NCI-H2171 (cell line): ENCODE measurements around the gene CX3CR1.

ENCODE experiments used
- DNase-seq: peaks from one replicate; lab custom pipeline; 2025; lab: John Stamatoyannopoulos, UW

Gene CX3CR1

DNA sequence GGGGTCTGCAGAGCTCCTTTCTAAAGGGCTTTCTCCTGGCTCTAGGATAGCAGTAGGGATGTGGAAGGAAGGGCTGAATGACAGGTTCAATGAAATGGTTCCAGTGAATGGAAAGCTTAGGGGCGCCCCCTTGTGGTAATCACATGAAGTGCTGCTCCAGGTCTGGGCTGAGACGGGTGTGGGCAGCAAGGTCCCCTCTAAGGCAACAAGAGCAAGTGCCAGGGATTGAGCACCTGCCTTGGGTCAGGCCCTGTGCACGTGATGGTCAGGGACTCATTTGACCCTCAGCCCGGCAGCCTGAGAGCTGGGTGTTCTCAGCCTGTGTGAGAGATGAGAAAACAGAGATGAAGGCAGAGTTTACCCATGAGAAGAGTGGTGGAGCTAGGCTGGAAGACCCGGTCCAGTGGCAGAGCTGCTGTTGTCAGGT is 12.1 kb upstream of the CX3CR1 start:
- no peak for DNase-seq

GRCh38 chr3:39290255-39290654 is 10.4 kb upstream of the CX3CR1 start:
- DNase-seq: no peak

GRCh38 chr3:39289107-39289506 is 9.3 kb upstream of the CX3CR1 start:
- no peak for DNase-seq

DNA sequence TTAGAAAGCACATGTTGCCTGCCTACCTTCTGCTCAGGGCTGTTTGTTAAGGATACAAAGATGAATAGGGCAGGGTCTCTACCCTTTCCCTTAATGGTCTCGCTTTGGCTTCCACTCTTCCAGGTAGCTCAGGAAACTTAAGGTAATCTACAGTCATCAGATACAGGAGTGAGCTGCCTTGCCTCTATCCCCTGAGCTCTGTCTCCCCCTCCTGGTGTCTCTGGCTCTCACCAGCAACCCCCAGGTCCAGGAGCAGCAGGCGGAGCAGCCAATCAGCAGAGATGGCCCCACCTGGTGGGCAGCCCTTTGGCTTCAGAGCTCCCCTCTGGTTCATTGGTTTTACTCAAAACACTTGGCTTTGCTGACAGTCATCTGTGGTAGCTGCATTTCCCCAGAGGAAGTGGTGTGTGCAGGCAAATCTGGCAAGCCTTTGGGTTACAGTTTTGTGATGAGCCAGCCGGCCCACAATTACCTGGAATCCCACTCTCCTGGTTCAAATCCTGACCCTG is 8.5 kb upstream of the CX3CR1 start:
- peak; percentile 51 for DNase-seq

DNA sequence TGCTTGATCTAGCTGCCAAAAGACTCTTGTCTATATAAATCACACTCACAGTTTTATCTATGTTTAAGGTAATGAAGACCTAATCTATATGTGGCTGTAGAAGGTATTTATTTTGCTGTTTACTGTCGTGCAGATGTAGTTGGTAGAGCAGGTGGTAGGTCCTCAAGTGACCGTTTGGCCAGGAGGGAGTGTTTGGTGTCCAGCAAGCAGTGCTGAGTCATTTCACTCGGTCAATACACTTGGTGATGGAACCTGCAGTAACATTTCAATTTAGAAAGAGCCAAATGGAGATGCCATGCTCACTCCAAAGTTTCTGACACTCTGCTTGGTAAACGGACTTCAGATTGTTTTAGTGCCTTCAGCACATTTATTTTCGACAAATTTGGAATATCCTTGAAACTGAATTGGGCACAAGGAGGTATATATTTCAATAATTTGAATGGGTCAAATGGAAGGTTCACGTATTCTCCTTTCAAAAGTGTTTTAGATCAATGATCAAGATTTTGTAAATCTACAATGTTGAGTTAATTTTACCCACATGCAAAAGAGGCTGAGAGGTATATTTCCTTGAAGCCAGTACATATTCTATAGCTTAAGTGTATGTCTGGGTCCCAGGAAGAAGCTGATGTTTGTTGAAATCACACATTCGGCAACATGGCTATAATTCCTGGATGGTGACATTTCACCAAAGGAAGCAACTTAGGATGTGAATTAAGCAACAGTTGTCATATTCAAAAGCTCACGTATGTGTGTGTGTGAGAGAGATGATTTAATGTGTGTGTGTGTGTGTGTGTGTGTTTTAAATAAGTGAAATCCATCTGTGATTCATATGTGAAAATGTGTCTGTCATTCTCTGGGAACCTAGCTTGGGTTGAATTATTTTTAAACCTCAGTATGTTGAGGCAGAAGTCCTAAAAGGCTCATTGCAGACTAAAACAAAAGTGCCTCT is 7.7 kb upstream of the CX3CR1 start:
- DNase-seq: no peak

DNA sequence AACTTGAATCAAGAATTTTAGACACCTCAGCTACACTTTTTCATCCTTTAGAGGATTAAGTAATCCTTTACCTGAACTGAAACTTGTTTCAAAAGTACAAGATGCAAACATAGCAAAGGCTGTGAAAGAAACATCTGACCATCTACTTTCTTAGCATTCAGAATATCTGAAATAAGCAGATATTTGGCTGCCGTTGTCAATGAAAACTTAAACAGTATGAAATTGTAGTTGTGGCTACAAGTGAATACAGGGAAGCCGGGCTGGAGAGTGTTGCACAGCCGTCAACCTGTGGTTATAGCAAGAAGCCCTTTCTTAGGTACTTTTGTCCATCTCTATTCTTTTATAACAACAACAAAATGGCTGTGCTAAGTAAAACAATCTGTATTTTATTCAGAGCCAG is 6.9 kb upstream of the CX3CR1 start:
- DNase-seq: no peak

DNA sequence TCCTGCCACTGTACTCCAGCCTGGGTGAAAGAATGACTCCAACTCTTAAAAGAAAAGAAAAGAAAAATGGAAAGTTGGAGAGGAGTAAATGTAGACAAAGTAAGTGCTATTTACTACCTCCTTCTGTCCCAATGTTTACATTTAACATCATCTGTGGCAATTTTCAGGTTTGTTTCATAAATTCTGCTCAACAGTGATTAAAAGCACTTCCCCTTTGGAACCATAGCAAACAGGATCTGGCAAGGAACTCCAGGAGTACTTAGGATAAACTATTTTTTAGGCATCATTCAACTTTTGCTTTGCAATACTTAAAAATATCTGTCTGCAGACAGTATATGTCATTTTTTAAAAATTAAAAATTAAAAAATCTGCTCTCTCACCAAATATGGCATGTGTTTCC is 5.5 kb upstream of the CX3CR1 start:
- no peak for DNase-seq

GRCh38 chr3:39284457-39284881 is 4.6 kb upstream of the CX3CR1 start:
- no peak for DNase-seq

DNA sequence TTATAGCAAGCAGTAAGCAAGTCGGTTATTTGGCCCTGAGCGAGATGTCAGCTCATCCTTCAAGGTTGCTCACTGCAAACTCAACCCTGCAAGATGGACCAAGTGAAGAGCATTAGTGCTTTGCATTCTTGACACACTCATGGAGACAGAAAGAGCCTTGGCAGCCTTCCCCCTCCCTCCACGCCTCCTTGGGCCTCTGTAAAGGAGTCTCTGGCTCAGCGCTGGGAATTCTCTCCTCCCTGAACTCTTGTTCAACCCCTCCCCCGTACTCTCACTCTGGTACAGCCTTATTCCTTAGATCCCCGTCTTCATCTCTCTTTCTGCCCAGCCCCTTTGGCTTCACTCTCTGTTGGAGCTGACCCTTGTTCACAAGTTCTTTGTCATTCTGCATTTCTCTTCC is 2.2 kb upstream of the CX3CR1 start:
- no peak for DNase-seq

- DNase-seq: no peak
Measured at GRCh38 chr3:39281533-39281932, 1.7 kb upstream of the CX3CR1 start.

GRCh38 chr3:39280571-39280970 is 735 bp upstream of the CX3CR1 start:
- no peak for DNase-seq

DNA sequence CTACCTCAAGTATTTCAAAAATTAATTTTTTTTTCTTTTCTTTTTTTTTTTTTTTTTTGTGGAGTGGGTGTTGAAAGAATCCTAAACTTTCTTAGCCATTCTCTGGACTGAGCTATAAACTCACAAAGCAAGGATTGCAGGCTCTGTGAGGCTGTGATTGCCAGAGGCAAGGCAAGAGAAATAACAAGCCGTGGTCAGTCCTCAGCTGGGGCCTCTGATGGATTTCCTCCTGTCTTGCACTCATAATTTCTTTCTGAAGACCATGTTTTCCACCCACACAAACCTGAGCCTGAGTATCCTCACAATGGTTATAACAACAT is 1.3 kb downstream of the CX3CR1 start:
- no peak for DNase-seq

DNA sequence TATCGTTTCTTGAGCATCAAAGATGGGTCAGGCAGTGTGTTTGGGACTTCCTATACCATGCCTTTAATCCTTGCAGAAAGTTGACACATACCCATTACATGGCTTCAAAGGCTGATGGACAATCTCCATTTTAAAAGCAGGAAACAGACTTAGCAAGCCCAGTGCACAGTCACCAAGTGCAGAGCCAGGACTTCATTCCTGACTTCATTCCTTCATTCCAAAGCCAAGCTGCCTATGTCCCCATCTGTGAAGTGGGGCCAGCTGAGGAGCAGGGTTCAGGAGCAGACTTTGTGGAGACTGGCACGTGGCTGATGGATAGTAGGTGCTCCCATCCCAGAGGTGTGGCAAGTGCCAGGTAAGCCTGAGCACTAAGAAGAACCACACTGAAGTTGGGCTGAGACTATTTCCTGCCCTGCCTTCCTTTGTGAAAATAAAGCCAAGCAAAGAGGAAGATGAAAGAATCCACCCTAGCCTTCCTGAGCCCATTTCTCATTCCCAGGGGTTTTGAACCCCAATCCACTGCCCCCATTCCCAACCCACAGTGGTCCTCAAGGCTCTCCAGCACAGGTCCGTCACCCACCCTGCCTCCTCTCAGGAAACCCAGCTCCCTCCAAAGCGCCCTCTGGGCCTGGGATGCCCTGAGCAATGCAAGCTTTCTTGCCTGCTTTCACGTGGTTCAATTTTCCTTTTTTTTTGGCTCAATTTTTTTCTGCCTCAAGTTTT is 1.8 kb downstream of the CX3CR1 start:
- DNase-seq: no peak

- no peak for DNase-seq
Measured at GRCh38 chr3:39276746-39277145, 3.1 kb downstream of the CX3CR1 start.

DNA sequence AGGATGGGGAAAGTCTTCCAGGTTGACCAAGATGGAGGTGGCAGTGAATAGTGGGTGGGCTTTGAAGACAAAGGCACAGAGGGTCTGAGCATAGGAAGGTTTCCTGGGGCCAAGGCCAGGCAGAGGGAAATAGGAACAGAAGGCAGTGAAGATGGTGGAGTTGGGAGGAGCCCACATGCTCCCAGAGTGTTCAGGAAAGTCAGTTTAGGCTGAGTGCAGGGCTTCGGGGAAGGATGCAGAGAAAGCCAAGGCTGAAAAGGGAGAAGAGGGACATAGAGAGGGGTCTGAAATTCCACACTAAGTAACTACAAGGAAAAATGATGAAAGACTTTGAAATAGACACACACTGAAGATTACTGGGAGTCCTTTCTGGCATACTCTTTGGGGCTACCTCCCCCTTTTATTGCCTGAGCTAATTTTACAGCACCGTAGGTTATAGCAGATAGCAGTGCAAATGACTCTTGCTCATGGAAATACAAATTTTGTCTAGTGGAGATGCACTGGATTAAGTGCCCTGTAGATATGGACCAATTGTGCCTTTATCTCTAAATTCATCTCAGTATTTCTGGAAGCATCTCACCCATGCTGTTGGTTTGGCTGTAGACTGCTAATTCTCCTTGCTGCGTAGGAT is 3.8 kb downstream of the CX3CR1 start:
- no peak for DNase-seq

DNA sequence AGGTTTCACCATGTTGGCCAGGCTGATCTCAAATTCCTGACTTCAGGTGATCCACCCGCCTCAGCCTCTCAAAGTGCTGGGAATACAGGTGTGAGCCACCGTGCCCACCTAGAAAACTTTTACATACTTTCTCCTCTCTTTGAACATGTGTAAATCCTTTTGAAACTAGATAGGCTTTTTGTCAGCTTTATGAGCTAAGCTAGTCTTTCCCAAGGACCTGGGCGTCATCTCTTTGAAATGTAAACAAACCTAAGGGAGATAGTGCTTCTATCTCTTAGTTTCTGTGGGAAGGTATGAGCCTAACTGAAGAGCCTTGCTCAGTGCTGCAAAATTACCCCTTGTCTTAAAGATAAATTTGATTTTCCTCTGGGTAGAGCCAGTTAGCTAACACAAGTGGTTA is 4.8 kb downstream of the CX3CR1 start:
- no peak for DNase-seq

- DNase-seq: no peak
Measured at GRCh38 chr3:39273119-39273518, 6.7 kb downstream of the CX3CR1 start.

DNA sequence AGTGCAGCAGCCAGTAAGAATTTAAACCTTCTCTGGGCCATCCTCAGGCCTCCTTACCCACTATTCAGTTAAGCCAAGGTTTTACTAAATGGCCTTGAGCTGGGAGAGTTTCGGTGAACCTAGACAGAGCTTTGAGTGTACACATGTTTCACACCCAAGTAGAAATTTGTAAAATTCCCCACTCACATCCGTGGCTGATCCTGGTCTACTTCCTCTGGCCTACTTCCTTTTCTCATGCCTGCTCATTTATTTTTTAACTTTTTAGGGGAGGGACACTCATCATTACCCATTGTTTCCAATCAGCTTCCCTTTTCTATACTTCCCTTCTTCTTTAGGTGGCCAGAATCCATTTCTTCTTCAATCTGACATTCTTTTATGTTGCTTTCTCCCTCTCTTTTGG is 7.6 kb downstream of the CX3CR1 start:
- no peak for DNase-seq

- no peak for DNase-seq
Measured at GRCh38 chr3:39271363-39271914, 8.4 kb downstream of the CX3CR1 start.

DNA sequence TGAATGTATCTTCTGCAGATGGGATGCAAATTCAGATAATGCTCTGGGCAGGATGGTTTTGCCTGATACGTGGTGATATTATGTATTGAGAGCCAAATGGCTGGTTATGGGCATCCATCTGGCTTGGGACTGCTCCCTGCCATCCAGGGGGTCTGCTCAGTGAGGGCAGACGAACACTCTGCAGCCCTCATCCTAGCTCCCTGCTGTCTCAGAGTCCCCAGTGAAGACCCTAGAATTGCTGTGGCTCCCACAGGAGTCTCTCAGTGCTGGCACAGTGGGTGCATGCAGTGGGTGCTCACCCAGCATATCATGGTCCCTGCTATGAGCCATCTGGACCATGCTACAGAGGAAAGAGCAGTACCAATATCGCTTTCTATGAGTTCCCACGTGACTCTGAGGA is 10.3 kb downstream of the CX3CR1 start:
- DNase-seq: no peak

DNA sequence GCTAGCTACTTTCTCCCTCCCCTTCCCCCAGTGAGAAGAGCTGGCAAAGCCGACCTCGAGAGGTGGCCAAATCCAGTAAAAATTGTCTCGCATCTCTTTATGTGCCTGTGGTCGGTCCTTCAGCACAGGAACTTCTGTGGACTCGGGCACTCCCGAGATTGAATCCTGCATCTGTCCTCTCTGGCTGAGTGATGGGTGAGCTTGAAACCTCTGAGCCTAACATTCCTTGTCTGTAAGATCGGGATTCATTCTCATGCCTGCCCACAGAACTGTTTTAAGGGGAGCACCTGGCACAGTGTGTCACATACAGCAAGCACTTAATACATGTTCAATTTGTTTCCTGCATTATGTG is 11.3 kb downstream of the CX3CR1 start:
- no peak for DNase-seq
